ENCODE data around the gene ADCY5. TPM values are rescaled to one million over a fixed set of nuclear protein-coding genes. Genes with fewer than 3 reads are reported as not detected.
A peak's percentile ranks its signal among the peaks of the same experiment; 100 is the strongest.

Gene ADCY5
- total RNA-seq, 1 experiment from 2014 or later = 0.06 TPM

GRCh38 chr3:123343296-123344174 is 105.4 kb downstream of the ADCY5 start:
- DNase-seq (ENCODE audit: low read depth) = no peak

- DNase-seq (ENCODE audit: low read depth) = no peak
Observed at GRCh38 chr3:123342631-123343080, 106.2 kb downstream of the ADCY5 start.

- no peak for DNase-seq (ENCODE audit: low read depth)
Observed at GRCh38 chr3:123341871-123342630, 106.8 kb downstream of the ADCY5 start.

GRCh38 chr3:123340336-123340735 is 108.6 kb downstream of the ADCY5 start:
- no peak for DNase-seq (ENCODE audit: low read depth)

GRCh38 chr3:123339302-123339701 is 109.6 kb downstream of the ADCY5 start:
- no peak for DNase-seq (ENCODE audit: low read depth)

GRCh38 chr3:123338620-123339061 is 110.2 kb downstream of the ADCY5 start:
- no peak for DNase-seq (ENCODE audit: low read depth)

- no peak for DNase-seq (ENCODE audit: low read depth)
Observed at GRCh38 chr3:123337948-123338619, 110.8 kb downstream of the ADCY5 start.

- no peak for DNase-seq (ENCODE audit: low read depth)
Observed at GRCh38 chr3:123337226-123337625, 111.7 kb downstream of the ADCY5 start.

GRCh38 chr3:123336441-123336851 is 112.4 kb downstream of the ADCY5 start:
- no peak for DNase-seq (ENCODE audit: low read depth)

GRCh38 chr3:123336001-123336400 is 112.9 kb downstream of the ADCY5 start:
- no peak for DNase-seq (ENCODE audit: low read depth)

- no peak for DNase-seq (ENCODE audit: low read depth)
Observed at GRCh38 chr3:123335007-123335670, 113.8 kb downstream of the ADCY5 start.

- DNase-seq (ENCODE audit: low read depth) = no peak
Observed at GRCh38 chr3:123334056-123334455, 114.8 kb downstream of the ADCY5 start.

GRCh38 chr3:123333401-123333800 is 115.5 kb downstream of the ADCY5 start:
- DNase-seq (ENCODE audit: low read depth) = no peak

- no peak for DNase-seq (ENCODE audit: low read depth)
Observed at GRCh38 chr3:123332124-123332641, 116.7 kb downstream of the ADCY5 start.

- no peak for DNase-seq (ENCODE audit: low read depth)
Observed at GRCh38 chr3:123331651-123332050, 117.2 kb downstream of the ADCY5 start.

- no peak for DNase-seq (ENCODE audit: low read depth)
Observed at GRCh38 chr3:123331006-123331405, 117.9 kb downstream of the ADCY5 start.

- DNase-seq (ENCODE audit: low read depth) = no peak
Observed at GRCh38 chr3:123330441-123330991, 118.4 kb downstream of the ADCY5 start.

- DNase-seq (ENCODE audit: low read depth) = no peak
Observed at GRCh38 chr3:123329636-123330340, 119.1 kb downstream of the ADCY5 start.

GRCh38 chr3:123328851-123329635 is 119.8 kb downstream of the ADCY5 start:
- peak; percentile 18 for DNase-seq (ENCODE audit: low read depth)

All from LHCN-M2 (cell line).